Sigmoid colon (tissue), 7 donors: ENCODE data around the gene RAB40B. TPM values are rescaled to one million over a fixed set of nuclear protein-coding genes. Genes with fewer than 3 reads are reported as not detected.
"Not testable (repeated sequence)": the region's sequence is repeated elsewhere in the genome, so short reads cannot be mapped to it uniquely, and the experiment has no call there.

Source experiments
- DNase-seq: peaks from one replicate; pipeline ENCODE4 v3.0.0-alpha.2; 2019
- H3K27ac ChIP-seq, 4 donors: fragments of 200-600 bp; sonication (generic); one replicate each; pipeline ENCODE4 v1.5.1; 2016 to 2019; ENCODE audit warnings: mild to moderate bottlenecking in 1 of 4
- H3K27me3 ChIP-seq, 3 donors: fragments of 200-600 bp; sonication (generic); one replicate each; pipeline ENCODE4 v1.5.1; 2019; ENCODE audit warnings: mild to moderate bottlenecking in 1 of 3
- H3K36me3 ChIP-seq, 4 donors: fragments of 200-600 bp; sonication (generic); one replicate each; pipeline ENCODE4 v1.5.1; 2016 to 2019
- H3K4me1 ChIP-seq, 4 donors: fragments of 200-600 bp; sonication (generic); one replicate each; pipeline ENCODE4 v1.5.1; 2017 to 2019
- H3K4me3 ChIP-seq, 4 donors: fragments of 200-600 bp; sonication (generic); one replicate each; pipeline ENCODE4 v1.5.1; 2017 to 2019; ENCODE audit warnings: mild to moderate bottlenecking in 2 of 4, moderate library complexity in 1 of 4
- H3K9me3 ChIP-seq, 4 donors: fragments of 200-600 bp in 3 of 4; sonication (generic) in 3 of 4; one replicate each; pipeline versions ENCODE4 v1.5.1 to v1.6.1; 2013 to 2019
- CTCF ChIP-seq, 4 experiments: fragments of 450-650 bp in 3 of 4; fragments of 200-600 bp in 1 of 4; IDR thresholded peaks; one replicate each; pipeline ENCODE4 v1.5.1; 2016 to 2019; ENCODE audit warnings: antibody characterized with exemption in 4 of 4, mild to moderate bottlenecking in 3 of 4, moderate library complexity in 2 of 4
- EP300 ChIP-seq, 4 donors: sonication (generic); formaldehyde crosslinking; IDR thresholded peaks; one replicate each; pipeline ENCODE4 v1.6.1; 2017; ENCODE audit warnings: antibody characterized with exemption in 4 of 4
- POLR2A ChIP-seq, 2 donors: fragments of 450-650 bp; IDR thresholded peaks; one replicate each; pipeline ENCODE4 v1.6.1; 2016; ENCODE audit warnings: antibody characterized with exemption in 2 of 2, mild to moderate bottlenecking in 2 of 2, moderate library complexity in 2 of 2
- POLR2AphosphoS5 ChIP-seq, 4 donors: sonication (generic); formaldehyde crosslinking; IDR thresholded peaks; one replicate each; pipeline ENCODE4 v1.6.1; 2017; ENCODE audit warnings: antibody characterized with exemption in 4 of 4
- WGBS, 2 donors: extraction: QIAGEN DNeasy Blood & Tissue Kit; methylation state at CpG; one replicate each; pipeline ENCODE4 v1.1.7; 2013; 5-methylcytosine and 5-hydroxymethylcytosine counted together
- intact Hi-C: fragments of 100-400 bp; cut with DNase I; formaldehyde crosslinking; loops from one replicate; pipeline ENCODE4 v1.15.1; 2023
- polyA plus RNA-seq, 3 donors: library from polyadenylated mRNA; stranded (reverse); fragments of 200-250 nt; gene quantifications; one replicate each; pipeline ENCODE4 v1.2.3, GENCODE V29; 2013
- total RNA-seq, 4 donors: library from RNA; depleted of rRNA; stranded (reverse); fragments of >200 nt; gene quantifications; one replicate each; pipeline ENCODE4 v1.1.0, GENCODE V29; 2016
- donor health status: healthy with polysubstance abuse.
- donor health status: Bipolar disorder and iron deficiency.
- donor health status: healthy.

RAB40B gene
- total and polyA plus RNA-seq, 7 donors: 11.7 to 32.7 (median 23.2) TPM

GRCh38 chr17:82657926-82658325 is 40.6 kb downstream of the RAB40B start:
- Histone ChIP-seq H3K27me3 (no peaks in the 10 kb centered on the region), H3K4me3 (no peak overlapping the region), H3K36me3 (peaks cover 0 to 49% (median 2%) of the 10 kb centered on the region in 4 donors), H3K27ac (no peak overlapping the region), H3K9me3 (no peaks in the 10 kb centered on the region), H3K4me1 (no peaks in the 10 kb centered on the region)
- TF ChIP-seq POLR2AphosphoS5 (IDR thresholded peaks at IDR 0.05) (no peak), CTCF (IDR thresholded peaks at IDR 0.05) (no peak), EP300 (IDR thresholded peaks at IDR 0.05) (no peak), POLR2A (IDR thresholded peaks at IDR 0.05) (no peak)
- WGBS, 2 donors: 94 to 96% methylated on average over 19 of the region's 19 CpGs
- DNase-seq: no peak
- intact Hi-C loops: no loop called here

DNA sequence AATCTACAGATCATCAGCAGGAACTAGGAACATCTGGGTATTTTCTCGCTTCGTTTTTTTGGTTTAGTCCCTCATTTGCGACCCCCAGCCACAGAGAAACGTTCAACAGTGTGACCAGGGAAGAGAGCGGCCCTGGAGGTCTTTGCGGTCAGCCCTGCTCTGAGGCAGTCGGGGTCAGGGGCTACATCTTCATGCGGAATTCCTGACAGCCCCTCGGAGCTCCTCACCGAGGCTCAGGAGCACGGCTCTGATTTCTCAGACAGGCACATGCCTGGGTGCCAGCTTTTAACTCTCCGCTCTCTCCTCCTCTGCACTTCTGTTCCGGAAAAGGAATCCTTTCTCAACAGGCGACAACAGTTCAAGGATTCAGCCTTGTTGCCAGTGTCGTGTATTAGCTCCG is 42.2 kb downstream of the RAB40B start:
- TF ChIP-seq EP300 (IDR thresholded peaks at IDR 0.05) (no peak), POLR2AphosphoS5 (IDR thresholded peaks at IDR 0.05) (no peak), CTCF (IDR thresholded peaks at IDR 0.05) (no peak), POLR2A (IDR thresholded peaks at IDR 0.05) (no peak)
- no peak overlapping the region for H3K27ac ChIP-seq
- no peak overlapping the region for H3K4me3 ChIP-seq
- H3K9me3 ChIP-seq: no peaks in the 10 kb centered on the region
- intact Hi-C loops: no loop called here
- DNase-seq: no peak
- H3K4me1 ChIP-seq: no peaks in the 10 kb centered on the region
- WGBS, 2 donors: 92 to 93% methylated on average over 16 of the region's 16 CpGs
- peaks cover 0 to 49% (median 2%) of the 10 kb centered on the region in 4 donors for H3K36me3 ChIP-seq
- no peaks in the 10 kb centered on the region for H3K27me3 ChIP-seq

DNA sequence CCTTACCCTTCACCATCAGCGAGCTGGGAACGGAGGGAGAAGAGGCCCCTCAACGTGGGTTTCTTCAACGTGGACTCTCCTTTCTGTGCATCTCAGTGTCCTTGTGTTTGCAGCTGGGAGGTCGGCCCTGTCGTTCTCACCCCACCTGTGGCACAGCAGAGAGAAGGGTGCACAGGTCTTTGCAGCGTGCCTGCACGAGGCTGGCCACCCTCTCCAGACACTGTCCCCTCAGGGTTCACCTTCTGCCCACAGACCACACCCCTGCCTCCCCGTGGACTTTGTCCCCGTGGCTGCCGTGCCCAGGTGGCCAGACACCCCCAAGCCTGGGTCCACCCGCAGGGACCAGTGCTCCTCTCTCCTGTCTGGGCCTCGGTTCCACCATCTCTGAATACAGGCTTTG is 43.0 kb downstream of the RAB40B start:
- H3K9me3 ChIP-seq: no peaks in the 10 kb centered on the region
- H3K4me1 ChIP-seq: no peaks in the 10 kb centered on the region
- H3K27ac ChIP-seq: peak overlapping the region in 1 of 4 donors; percentile 15
- H3K36me3 ChIP-seq: peaks cover 0 to 44% (median 2%) of the 10 kb centered on the region in 4 donors
- no peak overlapping the region for H3K4me3 ChIP-seq
- intact Hi-C loops: no loop called here
- no peak for TF ChIP-seq POLR2AphosphoS5 (IDR thresholded peaks at IDR 0.05)
- no peak for TF ChIP-seq CTCF (IDR thresholded peaks at IDR 0.05)
- no peak for TF ChIP-seq EP300 (IDR thresholded peaks at IDR 0.05)
- no peak for TF ChIP-seq POLR2A (IDR thresholded peaks at IDR 0.05)
- no peaks in the 10 kb centered on the region for H3K27me3 ChIP-seq
- no peak for DNase-seq
- WGBS, 2 donors: 22 to 67% methylated on average over 13 of the region's 13 CpGs

GRCh38 chr17:82655038-82655479 is 43.4 kb downstream of the RAB40B start:
- Histone ChIP-seq H3K4me3 (no peak overlapping the region), H3K27ac (peak overlapping the region in 1 of 4 donors; percentile 15), H3K36me3 (peaks cover 0 to 41% (median 2%) of the 10 kb centered on the region in 4 donors), H3K4me1 (no peaks in the 10 kb centered on the region), H3K27me3 (no peaks in the 10 kb centered on the region), H3K9me3 (no peaks in the 10 kb centered on the region)
- TF ChIP-seq EP300 (IDR thresholded peaks at IDR 0.05): no peak
- no peak for TF ChIP-seq CTCF (IDR thresholded peaks at IDR 0.05)
- TF ChIP-seq POLR2AphosphoS5 (IDR thresholded peaks at IDR 0.05): no peak
- TF ChIP-seq POLR2A (IDR thresholded peaks at IDR 0.05): no peak
- no peak for DNase-seq
- intact Hi-C loops: no loop called here
- WGBS, 2 donors: 11 to 38% methylated on average over 15 of the region's 15 CpGs

GRCh38 chr17:82654611-82655010 is 43.9 kb downstream of the RAB40B start:
- not testable (repeated sequence) for DNase-seq, H3K27me3 ChIP-seq, H3K4me1 ChIP-seq, H3K4me3 ChIP-seq, H3K9me3 ChIP-seq
- 25 to 73% methylated on average over 6 of the region's 6 CpGs for WGBS, 2 donors
- Histone ChIP-seq H3K36me3 (peaks cover 0 to 36% (median 2%) of the 10 kb centered on the region in 4 donors), H3K27ac (peak overlapping the region in 2 of 4 donors; percentile 15 to 17)
- intact Hi-C loops: loop anchor here (5.0 kb wide), 1 partner anchor 63 kb away; the partner anchor contains the start of gene FN3KRP
